Stimulated activated CD8-positive, alpha-beta memory T cell treated with anti-CD3 and anti-CD28 coated beads, Interleukin-7, amount 100 ng/mL, for 24 hours (primary cell): ENCODE measurements around the gene ANKDD1B.

Source experiments
- DNase-seq: peaks from one replicate; pipeline ENCODE4 v3.0.0-alpha.2; 2020; ENCODE audit warnings: low read depth

Gene ANKDD1B

GRCh38 chr5:75706016-75706415 lies 94.8 kb downstream of the ANKDD1B start:
- no peak for DNase-seq

GRCh38 chr5:75706775-75707174 lies 95.5 kb downstream of the ANKDD1B start:
- no peak for DNase-seq

- no peak for DNase-seq
Observed at GRCh38 chr5:75707911-75708509, 96.8 kb downstream of the ANKDD1B start.

DNA sequence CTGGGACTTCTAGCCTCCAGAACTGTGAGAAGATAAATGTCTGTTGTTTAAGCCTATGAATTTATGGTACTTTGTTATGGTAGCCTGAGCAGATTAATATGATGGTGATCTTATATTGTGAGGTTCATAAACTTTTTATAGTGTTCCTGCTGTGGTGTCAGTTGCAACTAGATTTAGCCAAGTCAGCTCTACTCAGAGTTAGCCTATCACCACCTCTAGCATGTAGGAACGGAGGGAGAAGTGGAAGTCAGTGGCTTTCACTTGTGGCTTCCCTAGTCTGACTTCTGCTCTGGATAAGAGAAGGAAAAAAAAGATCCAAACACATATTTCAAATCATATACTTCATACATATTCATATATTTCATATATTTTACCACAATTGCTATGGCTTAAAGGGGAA lies 99.4 kb downstream of the ANKDD1B start:
- no peak for DNase-seq

DNA sequence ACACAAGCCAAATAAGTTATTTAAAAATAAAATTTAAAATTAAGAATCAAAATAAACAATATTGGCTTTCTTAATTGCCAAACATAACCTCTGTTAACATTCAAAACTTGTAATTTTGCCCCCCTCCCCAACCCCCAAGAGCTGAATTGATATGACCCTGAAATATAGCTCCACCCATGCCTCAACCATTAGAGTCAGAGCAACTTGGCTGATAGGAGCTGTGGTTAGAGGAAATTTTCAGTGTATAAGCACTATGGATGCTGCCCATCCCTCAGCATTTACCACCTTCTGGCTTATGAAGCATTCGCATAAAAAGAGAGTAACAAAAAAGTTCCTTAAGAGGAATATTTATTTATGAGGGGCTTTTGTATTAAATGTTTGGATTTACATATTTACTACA lies 99.9 kb downstream of the ANKDD1B start:
- DNase-seq, result no peak

- DNase-seq, result no peak
Observed at GRCh38 chr5:75712091-75712490, 100.8 kb downstream of the ANKDD1B start.

- no peak for DNase-seq
Observed at GRCh38 chr5:75716715-75717081, 105.4 kb downstream of the ANKDD1B start.

DNA sequence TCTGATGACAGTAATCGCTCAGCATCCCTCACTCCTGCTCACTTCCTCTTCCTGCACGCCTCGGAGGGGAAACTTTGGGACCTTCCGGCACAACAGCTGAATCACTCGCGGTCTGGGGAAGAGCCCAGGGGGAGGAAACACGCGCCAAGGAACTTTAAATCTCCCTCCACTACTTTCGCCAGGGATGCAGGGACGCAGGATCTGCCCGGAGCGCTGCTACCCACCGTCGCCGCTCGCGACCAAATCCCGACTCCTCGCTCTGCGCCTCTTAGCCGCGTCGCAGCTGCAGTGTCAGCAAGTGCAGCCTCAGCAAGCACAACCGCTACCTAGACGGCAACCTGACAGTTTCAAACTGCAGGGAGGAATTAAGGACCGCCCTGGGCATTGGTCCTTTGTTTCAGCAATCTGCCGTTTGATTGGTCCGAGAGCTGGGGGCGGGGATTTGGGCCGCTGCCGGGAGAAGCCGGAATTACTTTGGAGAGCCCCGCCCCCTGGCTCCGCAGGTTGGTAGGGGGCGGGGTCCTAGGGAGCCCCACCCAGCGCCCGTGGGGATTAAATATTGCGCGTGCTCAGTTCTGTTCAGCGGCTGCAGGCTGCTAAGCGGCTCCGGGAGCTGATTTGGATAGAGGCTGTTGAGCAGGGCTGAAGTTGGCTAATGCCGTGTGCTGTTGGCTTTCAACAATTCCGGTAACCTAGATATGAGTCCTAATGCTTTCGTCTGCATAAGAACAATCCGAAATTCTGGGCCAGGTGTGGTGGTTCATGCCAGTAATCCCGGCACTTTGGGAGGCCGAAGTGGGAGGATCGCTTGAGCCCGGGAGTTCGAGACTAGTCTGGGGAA lies 106.0 kb downstream of the ANKDD1B start, which contains the start of gene POC5:
POC5 (minus strand) TSS at position 356 of the 841 bp plus-strand sequence. CDS start 4,500 bp downstream, outside the sequence.
- DNase-seq, result peak; percentile 97

- DNase-seq, result no peak
Observed at GRCh38 chr5:75720882-75721281, 109.6 kb downstream of the ANKDD1B start.
